Ishikawa (cell line): ENCODE measurements around the gene COPS9.

Source experiments
- CEBPB ChIP-seq: IDR thresholded peaks from 2 replicates; pipeline ENCODE4 v1.6.1; 2012
- CREB1 ChIP-seq: IDR thresholded peaks from 2 replicates; pipeline ENCODE4 v1.6.1; 2012; ENCODE audit warnings: low read depth
- EGR1 ChIP-seq: IDR thresholded peaks from 2 replicates; pipeline ENCODE4 v1.6.1; 2012
- EP300 ChIP-seq: IDR thresholded peaks from 2 replicates; pipeline ENCODE4 v1.6.1; 2012; ENCODE audit warnings: borderline replicate concordance
- FOXM1 ChIP-seq: IDR thresholded peaks from 2 replicates; pipeline ENCODE4 v1.6.1; 2012; ENCODE audit warnings: low read depth, borderline replicate concordance
- MAX ChIP-seq: IDR thresholded peaks from 2 replicates; pipeline ENCODE4 v1.6.1; 2012
- NFIC ChIP-seq: IDR thresholded peaks from 2 replicates; pipeline ENCODE4 v1.6.1; 2012
- RAD21 ChIP-seq: IDR thresholded peaks from 2 replicates; pipeline ENCODE4 v1.6.1; 2012; ENCODE audit warnings: low read depth
- TAF1 ChIP-seq: IDR thresholded peaks from 2 replicates; pipeline ENCODE4 v1.6.1; 2012; ENCODE audit warnings: low read depth, mild to moderate bottlenecking
- TCF12 ChIP-seq: IDR thresholded peaks from 2 replicates; pipeline ENCODE4 v1.6.1; 2012; ENCODE audit warnings: low read depth
- TEAD4 ChIP-seq: IDR thresholded peaks from 2 replicates; pipeline ENCODE4 v1.6.1; 2012
- YY1 ChIP-seq: IDR thresholded peaks from 2 replicates; pipeline ENCODE4 v1.6.1; 2012; ENCODE audit warnings: low read depth
- ZBTB7A ChIP-seq: IDR thresholded peaks from 2 replicates; pipeline ENCODE4 v1.6.1; 2012; ENCODE audit warnings: low read depth
- TF ChIP-seq, protein P1 (sequence below): IDR thresholded peaks from 2 replicates; pipeline ENCODE4 v1.6.1; 2012; ENCODE audit warnings: low read depth, mild to moderate bottlenecking

- no peak for TF ChIP-seq TAF1
- no peak for TF ChIP-seq EP300
- TF ChIP-seq FOXM1, result no peak
- TF ChIP-seq MAX, result no peak
- TF ChIP-seq YY1, result no peak
- no peak for TF ChIP-seq RAD21
- TF ChIP-seq ZBTB7A, result no peak
- TF ChIP-seq, protein P1, sequence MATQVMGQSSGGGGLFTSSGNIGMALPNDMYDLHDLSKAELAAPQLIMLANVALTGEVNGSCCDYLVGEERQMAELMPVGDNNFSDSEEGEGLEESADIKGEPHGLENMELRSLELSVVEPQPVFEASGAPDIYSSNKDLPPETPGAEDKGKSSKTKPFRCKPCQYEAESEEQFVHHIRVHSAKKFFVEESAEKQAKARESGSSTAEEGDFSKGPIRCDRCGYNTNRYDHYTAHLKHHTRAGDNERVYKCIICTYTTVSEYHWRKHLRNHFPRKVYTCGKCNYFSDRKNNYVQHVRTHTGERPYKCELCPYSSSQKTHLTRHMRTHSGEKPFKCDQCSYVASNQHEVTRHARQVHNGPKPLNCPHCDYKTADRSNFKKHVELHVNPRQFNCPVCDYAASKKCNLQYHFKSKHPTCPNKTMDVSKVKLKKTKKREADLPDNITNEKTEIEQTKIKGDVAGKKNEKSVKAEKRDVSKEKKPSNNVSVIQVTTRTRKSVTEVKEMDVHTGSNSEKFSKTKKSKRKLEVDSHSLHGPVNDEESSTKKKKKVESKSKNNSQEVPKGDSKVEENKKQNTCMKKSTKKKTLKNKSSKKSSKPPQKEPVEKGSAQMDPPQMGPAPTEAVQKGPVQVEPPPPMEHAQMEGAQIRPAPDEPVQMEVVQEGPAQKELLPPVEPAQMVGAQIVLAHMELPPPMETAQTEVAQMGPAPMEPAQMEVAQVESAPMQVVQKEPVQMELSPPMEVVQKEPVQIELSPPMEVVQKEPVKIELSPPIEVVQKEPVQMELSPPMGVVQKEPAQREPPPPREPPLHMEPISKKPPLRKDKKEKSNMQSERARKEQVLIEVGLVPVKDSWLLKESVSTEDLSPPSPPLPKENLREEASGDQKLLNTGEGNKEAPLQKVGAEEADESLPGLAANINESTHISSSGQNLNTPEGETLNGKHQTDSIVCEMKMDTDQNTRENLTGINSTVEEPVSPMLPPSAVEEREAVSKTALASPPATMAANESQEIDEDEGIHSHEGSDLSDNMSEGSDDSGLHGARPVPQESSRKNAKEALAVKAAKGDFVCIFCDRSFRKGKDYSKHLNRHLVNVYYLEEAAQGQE, result no peak
- TF ChIP-seq CREB1, result no peak
- no peak for TF ChIP-seq EGR1
- TF ChIP-seq CEBPB, result no peak
- TF ChIP-seq TEAD4, result no peak
- TF ChIP-seq NFIC, result no peak
- TF ChIP-seq TCF12, result no peak
These were observed 10.0 kb upstream of the COPS9 start for GRCh38 chr2:240146141-240146561.
